Heart left ventricle (tissue), 16 donors: Measurements from ENCODE around the gene RCL1. TPM values are rescaled to one million over a fixed set of nuclear protein-coding genes. Genes with fewer than 3 reads are reported as not detected.

Source experiments
- ATAC-seq, 4 donors: fragments of 200-7000 bp; cut with Tn5 transposase; one replicate each; pipeline ENCODE4 v1.9.1; 2020 to 2022; ENCODE audit warnings: moderate library complexity in 4 of 4, mild to moderate bottlenecking in 3 of 4, moderate number of reproducible peaks in 1 of 4
- DNase-seq, 5 donors: peaks; one replicate each; pipeline ENCODE4 v3.0.0-alpha.2; 2020
- H3K27ac ChIP-seq, 12 donors: fragments of 200-600 bp; sonication (generic) in 4 of 12; one replicate each; pipeline versions ENCODE4 v1.5.0 to v1.8.0; 2016 to 2022; ENCODE audit warnings: mild to moderate bottlenecking in 2 of 12
- H3K27me3 ChIP-seq, 9 donors: fragments of 200-600 bp; sonication (generic) in 2 of 9; one replicate each; pipeline versions ENCODE4 v1.5.1 to v1.8.0; 2016 to 2022; ENCODE audit warnings: mild to moderate bottlenecking in 3 of 9
- H3K36me3 ChIP-seq, 9 donors: fragments of 200-600 bp; sonication (generic) in 2 of 9; one replicate each; pipeline versions ENCODE4 v1.5.0 to v1.8.0; 2018 to 2022; ENCODE audit warnings: mild to moderate bottlenecking in 2 of 9
- H3K4me1 ChIP-seq, 12 donors: fragments of 200-600 bp; sonication (generic) in 4 of 12; one replicate each; pipeline versions ENCODE4 v1.5.0 to v1.8.0; 2016 to 2022; ENCODE audit warnings: mild to moderate bottlenecking in 3 of 12
- H3K4me3 ChIP-seq, 12 donors: fragments of 200-600 bp; sonication (generic) in 4 of 12; one replicate each; pipeline versions ENCODE4 v1.5.0 to v1.8.0; 2017 to 2022; ENCODE audit warnings: mild to moderate bottlenecking in 9 of 12, moderate library complexity in 4 of 12
- H3K9me3 ChIP-seq, 12 donors: fragments of 200-600 bp; sonication (generic) in 4 of 12; one replicate each; pipeline versions ENCODE4 v1.5.0 to v1.8.0; 2016 to 2022; ENCODE audit warnings: mild to moderate bottlenecking in 1 of 12
- CTCF ChIP-seq, 12 donors: fragments of 200-600 bp; sonication (generic) in 4 of 12; IDR thresholded peaks; one replicate each; pipeline versions ENCODE4 v1.5.0 to v1.8.0; 2018 to 2022; ENCODE audit warnings: antibody characterized with exemption in 12 of 12, mild to moderate bottlenecking in 5 of 12
- POLR2A ChIP-seq, 2 donors: fragments of 450-650 bp; IDR thresholded peaks; one replicate each; pipeline ENCODE4 v1.6.1; 2017; ENCODE audit warnings: antibody characterized with exemption in 2 of 2, mild to moderate bottlenecking in 2 of 2, moderate library complexity in 2 of 2
- WGBS, 4 donors: extraction: QIAGEN DNeasy Blood & Tissue Kit in 2 of 4; methylation state at CpG; one replicate each; pipeline versions ENCODE4 v1.1.5 to v1.1.7; 2013 to 2018; 5-methylcytosine and 5-hydroxymethylcytosine counted together
- intact Hi-C, 10 donors: fragments of 100-400 bp; cut with DNase I; formaldehyde crosslinking; loops; one replicate each; pipeline versions ENCODE4 v1.11.1 to v1.14.2; 2022
- polyA plus RNA-seq, 2 donors: library from polyadenylated mRNA; stranded (reverse); fragments of 200-250 nt; gene quantifications; one replicate each; pipeline ENCODE4 v1.2.3, GENCODE V29; 2013
- total RNA-seq, 9 donors: library from RNA; depleted of rRNA in 2 of 9; stranded (reverse); fragments of >200 nt in 2 of 9; fragmentation: NEBNext Ultra II Directional in 3 of 9; extraction: Animal tissue kit (Norgen Biotek cat#: 25700) in 3 of 9; gene quantifications; one replicate each; pipeline versions ENCODE4 v1.1.0 to v1.2.4, GENCODE V29; 2016 to 2023
- donor health status: ischemic (EF 13 %, LVEDD 7.1; RV severe dilation, severe dysfunction).
- donor health status: healthy with polysubstance abuse.
- donor health status: DM: no; HTN: yes; CAD: no.
- donor health status: DM: no; HTN: no; CAD: no.
- donor health status: ischemic (EF 25% LVEDD 6.9; RV normal size, moderate dysfunction).
- donor health status: ischemic (EF 25% LVEDD 5.7; RV mildly dilated, moderate dysfunction).
- donor health status: healthy.
- donor health status: DM: yes; HTN: yes; CAD: no.
- donor health status: ischemic (EF 35%, LVEDD 5.7; RV mildly dilated, moderate dysfunction).
- donor health status: nonischemic (EF 11% LVEDD 7.7; RV severe dilation, severe dysfunction).
- donor health status: DM: yes; HTN: yes; CAD: no.
- donor health status: PGD.
- donor health status: ischemic (EF 29% LVEDD 5.4; RV normal size, mild dysfunction).
- donor health status: nonischemic (EF 23%, LVEDD 6.1; RV moderate dilation, normal function).

Gene RCL1
- total and polyA plus RNA-seq, 11 donors = 3.8 to 11.3 (median 7.2) TPM

- ATAC-seq (no peak), DNase-seq (no peak)
- no peak overlapping the region for H3K4me3 ChIP-seq
- TF ChIP-seq POLR2A (IDR thresholded peaks at IDR 0.05) (no peak), CTCF (IDR thresholded peaks at IDR 0.05) (no peak)
- intact Hi-C loops = no loop called here
- peaks cover 0 to 8% (median 0%) of the 10 kb centered on the region in 12 donors for H3K4me1 ChIP-seq
- H3K27me3 ChIP-seq = no peaks in the 10 kb centered on the region
- H3K9me3 ChIP-seq = no peaks in the 10 kb centered on the region
- H3K27ac ChIP-seq = no peak overlapping the region
- H3K36me3 ChIP-seq = no peaks in the 10 kb centered on the region
- WGBS, 4 donors = 83 to 94% (median 89%) methylated on average over 3 of the region's 3 CpGs
These were observed 97.5 kb downstream of the RCL1 start for GRCh38 chr9:4890242-4890641.

DNA sequence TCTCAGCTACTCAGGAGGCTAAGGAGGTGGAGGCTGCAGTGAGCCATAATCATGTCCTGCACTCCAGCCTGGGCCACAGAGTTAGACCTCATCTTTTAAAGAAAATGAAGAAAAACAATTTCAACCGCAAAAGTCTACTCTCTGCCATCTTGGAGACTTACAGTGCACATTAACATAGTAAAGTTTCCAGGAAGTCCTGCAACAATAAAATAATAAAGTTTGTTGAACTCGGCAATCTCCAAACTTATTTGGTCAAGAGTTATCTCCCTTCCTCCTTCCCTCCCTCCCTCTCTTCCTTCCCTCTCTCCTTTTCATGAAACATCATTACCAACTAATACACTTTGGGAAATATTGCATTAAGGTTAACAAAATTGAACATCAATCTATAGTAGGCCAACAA lies 98.2 kb downstream of the RCL1 start:
- H3K36me3 ChIP-seq = no peaks in the 10 kb centered on the region
- 33 to 40% (median 37%) methylated on average over 2 of the region's 2 CpGs for WGBS, 4 donors
- intact Hi-C loops = no loop called here
- no peak overlapping the region for H3K27ac ChIP-seq
- H3K27me3 ChIP-seq = no peaks in the 10 kb centered on the region
- DNase-seq (no peak), ATAC-seq (no peak)
- peaks cover 0 to 8% (median 0%) of the 10 kb centered on the region in 12 donors for H3K4me1 ChIP-seq
- H3K4me3 ChIP-seq = no peak overlapping the region
- no peak for TF ChIP-seq POLR2A (IDR thresholded peaks at IDR 0.05)
- no peak for TF ChIP-seq CTCF (IDR thresholded peaks at IDR 0.05)
- no peaks in the 10 kb centered on the region for H3K9me3 ChIP-seq

DNA sequence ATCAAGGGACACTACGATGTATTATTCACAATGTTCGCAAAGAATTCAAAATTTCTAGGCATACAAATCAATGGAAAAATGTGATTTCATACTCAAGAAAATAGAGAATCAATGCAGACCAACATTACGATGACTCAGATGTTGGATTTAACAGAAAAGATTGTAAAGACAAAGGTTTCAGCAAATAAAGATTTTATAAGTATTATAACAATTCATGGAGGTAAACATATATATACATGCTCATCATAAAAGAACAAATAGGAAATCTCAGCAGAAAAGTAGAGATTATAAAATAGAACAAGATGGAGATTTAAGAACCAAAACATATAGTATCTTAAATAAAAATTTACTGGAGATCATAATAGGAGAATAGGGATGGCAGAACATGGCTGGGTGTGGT lies 98.9 kb downstream of the RCL1 start:
- 95 to 98% (median 97%) methylated on average over 3 of the region's 3 CpGs for WGBS, 4 donors
- Histone ChIP-seq H3K4me3 (no peak overlapping the region), H3K27ac (no peak overlapping the region), H3K4me1 (peaks cover 0 to 8% (median 0%) of the 10 kb centered on the region in 12 donors), H3K36me3 (no peaks in the 10 kb centered on the region), H3K9me3 (no peaks in the 10 kb centered on the region), H3K27me3 (no peaks in the 10 kb centered on the region)
- intact Hi-C loops = no loop called here
- TF ChIP-seq POLR2A (IDR thresholded peaks at IDR 0.05) (no peak), CTCF (IDR thresholded peaks at IDR 0.05) (no peak)
- DNase-seq = no peak
- no peak for ATAC-seq

DNA sequence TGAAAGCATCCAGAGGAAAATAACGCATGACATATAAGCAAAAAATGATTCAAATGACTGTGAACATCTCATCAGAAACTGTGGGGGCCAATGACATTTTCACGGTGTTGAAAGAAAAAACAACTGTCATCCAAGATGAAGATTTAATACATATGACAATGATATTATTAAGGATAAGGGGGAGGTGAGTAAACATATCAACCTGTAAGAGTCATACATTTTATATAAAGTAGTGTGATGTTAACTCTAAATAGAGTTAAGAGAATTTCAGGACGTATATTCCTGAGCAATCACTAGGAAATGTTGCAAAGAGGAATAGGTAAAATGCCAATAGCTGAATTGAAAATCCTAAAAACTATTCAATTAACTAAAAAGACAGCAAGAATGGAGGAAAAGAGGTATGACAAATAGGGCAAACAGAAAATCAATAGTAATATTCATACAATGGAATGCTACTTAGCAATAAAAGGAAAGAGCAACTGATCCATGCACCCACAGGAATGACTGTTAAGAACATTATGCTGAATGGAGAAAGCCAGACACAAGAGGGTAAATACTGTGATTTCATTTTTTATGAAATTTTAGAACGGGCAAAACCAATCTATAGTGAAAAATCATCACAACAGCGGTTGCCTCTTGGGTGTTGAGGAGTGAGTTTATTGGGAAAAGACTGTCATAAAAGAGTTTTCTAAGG lies 99.9 kb downstream of the RCL1 start:
- DNase-seq (no peak), ATAC-seq (no peak)
- no peak for TF ChIP-seq CTCF (IDR thresholded peaks at IDR 0.05)
- no peak for TF ChIP-seq POLR2A (IDR thresholded peaks at IDR 0.05)
- peaks cover 0 to 7% (median 0%) of the 10 kb centered on the region in 12 donors for H3K9me3 ChIP-seq
- 91 to 95% (median 93%) methylated on average over 5 of the region's 5 CpGs for WGBS, 4 donors
- H3K27me3 ChIP-seq = no peaks in the 10 kb centered on the region
- no peak overlapping the region for H3K4me3 ChIP-seq
- H3K27ac ChIP-seq = no peak overlapping the region
- H3K36me3 ChIP-seq = no peaks in the 10 kb centered on the region
- H3K4me1 ChIP-seq = peaks cover 0 to 4% (median 0%) of the 10 kb centered on the region in 12 donors
- intact Hi-C loops = no loop called here
